ENCODE results near the gene CPE. TPM values are rescaled to one million over a fixed set of nuclear protein-coding genes. Genes with fewer than 3 reads are reported as not detected.

The CPE gene
- total RNA-seq, 4 donors from 2014 or later = 25.2 to 66.2 (median 41.9) TPM

DNA sequence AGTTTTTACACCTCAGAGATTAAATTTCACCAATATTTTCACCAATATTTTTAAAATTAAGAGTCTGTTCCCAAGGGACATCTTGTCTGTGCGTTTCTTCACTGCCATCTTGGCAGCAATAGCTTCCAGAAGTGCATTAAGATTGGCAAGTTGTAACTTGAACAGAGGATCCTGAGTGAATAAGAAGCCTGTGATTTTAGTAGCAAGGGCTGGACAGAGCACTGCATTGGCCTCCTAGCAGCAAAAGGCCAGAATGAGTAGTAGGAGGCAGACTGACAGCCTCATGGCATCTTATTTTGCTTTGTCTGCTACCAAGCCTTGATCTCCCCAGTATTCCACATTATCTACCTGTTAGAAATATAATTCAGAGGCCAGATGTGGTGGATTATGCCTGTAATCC, 138.4 kb downstream of the CPE start:
- intact Hi-C loops (cut with DNase I; ENCODE audit: low total_unique reads) = no loop called here
- no peak for TF ChIP-seq CTCF (IDR thresholded peaks at IDR 0.05)
- no peak for TF ChIP-seq POLR2A (IDR thresholded peaks at IDR 0.05)
- no peak overlapping the region for H3K4me3 ChIP-seq (ENCODE audit: low read depth, poor library complexity, severe bottlenecking)
- 31 to 32% methylated on average over 1 of the region's 1 CpG for WGBS, 2 donors
- DNase-seq (ENCODE audit: low spot score in 2 of 2) = no peak

DNA sequence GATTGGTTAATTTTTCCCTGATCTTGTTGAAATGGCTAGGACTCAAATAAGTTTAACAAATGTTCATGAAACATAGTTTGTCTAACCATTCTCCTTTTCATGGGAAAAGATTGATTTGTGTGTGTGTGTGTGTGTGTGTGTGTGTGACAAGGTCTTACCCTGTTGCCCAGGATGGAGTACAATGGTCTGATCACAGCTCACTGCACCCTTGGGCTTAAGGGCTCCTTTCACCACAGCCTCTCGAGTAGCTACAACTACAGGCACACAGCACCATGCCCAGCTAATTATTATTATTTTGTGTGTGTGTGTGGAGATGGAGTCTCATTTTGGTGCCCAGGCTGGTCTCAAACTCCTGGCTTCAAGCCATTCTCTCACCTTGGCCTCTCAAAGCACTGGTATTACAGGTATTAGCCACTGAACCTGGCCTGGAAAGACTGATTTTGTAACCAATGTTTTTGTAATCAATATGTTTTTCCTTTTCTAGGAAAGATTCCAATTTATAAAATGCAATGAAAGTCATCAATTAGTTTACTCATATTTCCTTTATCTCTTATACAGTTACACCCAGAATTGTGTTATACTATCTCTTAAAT, 139.3 kb downstream of the CPE start:
- DNase-seq (ENCODE audit: low spot score in 2 of 2) = no peak
- 50 to 70% methylated on average over 1 of the region's 1 CpG for WGBS, 2 donors
- no peak overlapping the region for H3K4me3 ChIP-seq (ENCODE audit: low read depth, poor library complexity, severe bottlenecking)
- intact Hi-C loops (cut with DNase I; ENCODE audit: low total_unique reads) = no loop called here
- TF ChIP-seq POLR2A (IDR thresholded peaks at IDR 0.05) (no peak), CTCF (IDR thresholded peaks at IDR 0.05) (no peak)

DNA sequence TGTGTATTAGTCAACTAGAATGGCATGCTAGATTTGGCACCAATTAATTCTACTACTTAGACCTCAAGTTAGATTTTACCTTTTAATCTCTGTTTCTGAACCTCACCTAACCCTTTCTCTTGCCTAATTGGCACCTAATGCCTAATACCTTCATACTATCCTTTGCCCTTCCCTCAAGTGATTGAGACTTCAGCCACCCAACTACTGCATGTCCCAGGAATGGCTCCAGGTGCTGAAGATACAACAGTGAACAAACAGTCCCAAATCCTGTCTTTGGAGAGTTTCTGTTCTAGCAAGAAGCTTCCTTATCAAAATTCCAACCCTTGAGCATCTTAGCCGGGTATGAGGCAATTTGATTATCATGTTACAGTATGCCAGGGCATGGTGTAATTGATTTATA, 139.9 kb downstream of the CPE start:
- H3K4me3 ChIP-seq (ENCODE audit: low read depth, poor library complexity, severe bottlenecking) = no peak overlapping the region
- no peak for TF ChIP-seq POLR2A (IDR thresholded peaks at IDR 0.05)
- no peak for TF ChIP-seq CTCF (IDR thresholded peaks at IDR 0.05)
- WGBS, 2 donors = 49 to 71% methylated on average over 1 of the region's 1 CpG
- DNase-seq (ENCODE audit: low spot score in 2 of 2) = no peak
- intact Hi-C loops (cut with DNase I; ENCODE audit: low total_unique reads) = no loop called here

- H3K4me3 ChIP-seq (ENCODE audit: low read depth, poor library complexity, severe bottlenecking) = no peak overlapping the region
- DNase-seq (ENCODE audit: low spot score in 2 of 2) = no peak
- intact Hi-C loops (cut with DNase I; ENCODE audit: low total_unique reads) = no loop called here
- no peak for TF ChIP-seq CTCF (IDR thresholded peaks at IDR 0.05)
- no peak for TF ChIP-seq POLR2A (IDR thresholded peaks at IDR 0.05)
Observed at GRCh38 chr4:165519591-165519990, 140.8 kb downstream of the CPE start.

DNA sequence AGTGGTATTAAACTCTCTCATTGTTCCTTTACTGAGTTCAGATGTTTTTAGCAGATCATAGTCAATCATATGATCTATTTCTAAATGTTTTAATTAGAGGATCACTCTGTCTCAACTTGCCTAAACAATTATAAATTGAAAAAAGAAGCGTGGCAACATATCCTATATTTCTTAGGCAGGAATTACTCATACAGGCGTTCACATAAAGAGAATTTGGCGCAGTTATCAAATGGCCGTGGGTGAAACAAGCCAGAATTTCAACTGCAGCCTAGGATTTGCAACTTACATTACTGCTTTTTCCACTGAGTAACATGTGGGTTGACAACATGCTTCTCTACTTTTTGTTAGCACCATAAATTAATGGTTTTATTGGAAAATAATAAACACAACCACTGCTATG, 141.3 kb downstream of the CPE start:
- no peak overlapping the region for H3K4me3 ChIP-seq (ENCODE audit: low read depth, poor library complexity, severe bottlenecking)
- no peak for DNase-seq (ENCODE audit: low spot score in 2 of 2)
- intact Hi-C loops (cut with DNase I; ENCODE audit: low total_unique reads) = no loop called here
- WGBS, 2 donors = 38 to 46% methylated on average over 4 of the region's 4 CpGs
- TF ChIP-seq CTCF (IDR thresholded peaks at IDR 0.05) = no peak
- no peak for TF ChIP-seq POLR2A (IDR thresholded peaks at IDR 0.05)

- TF ChIP-seq CTCF (IDR thresholded peaks at IDR 0.05) (no peak), POLR2A (IDR thresholded peaks at IDR 0.05) (no peak)
- DNase-seq (ENCODE audit: low spot score in 2 of 2) = no peak
- intact Hi-C loops (cut with DNase I; ENCODE audit: low total_unique reads) = no loop called here
- 80 to 92% methylated on average over 1 of the region's 1 CpG for WGBS, 2 donors
- H3K4me3 ChIP-seq (ENCODE audit: low read depth, poor library complexity, severe bottlenecking) = no peak overlapping the region
Observed at GRCh38 chr4:165522050-165522449, 143.2 kb downstream of the CPE start.

Measured in lower leg skin (tissue), 4 donors.